Activated CD4-positive, CD25-positive, alpha-beta regulatory T cell treated with anti-CD3 and anti-CD28 coated beads, Interleukin-2, amount 50 U/mL, for 24 hours (primary cell): Measurements from ENCODE around the gene CCDC88A.
"Not testable (repeated sequence)": the region's sequence is repeated elsewhere in the genome, so short reads cannot be mapped to it uniquely, and the experiment has no call there.

ENCODE experiments used
- ATAC-seq, 2 donors: fragments of 150-1000 bp; cut with Tn5 transposase; one replicate each; pipeline ENCODE4 v1.10.0; 2021; ENCODE audit warnings: mild to moderate bottlenecking in 1 of 2, moderate library complexity in 1 of 2

Gene CCDC88A

DNA sequence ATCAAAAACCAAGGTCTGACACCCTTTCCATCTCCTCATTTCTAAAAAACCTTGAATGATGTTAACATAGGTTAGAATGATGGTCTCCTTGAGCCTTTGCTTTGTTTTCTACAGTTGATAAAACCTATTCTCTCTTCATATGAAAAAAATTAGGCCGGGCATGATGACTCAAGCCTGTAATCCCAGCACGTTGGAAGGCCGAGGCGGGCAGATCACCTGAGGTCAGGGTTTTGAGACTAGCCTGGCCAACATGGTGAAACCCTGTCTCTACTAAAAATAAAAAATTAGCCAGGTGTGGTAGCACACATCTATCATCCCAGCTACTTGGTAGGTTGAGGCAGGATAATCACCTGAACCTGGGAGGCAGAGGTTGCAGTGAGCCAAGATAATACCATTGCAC, 49.4 kb downstream of the CCDC88A start:
- ATAC-seq: no peak

DNA sequence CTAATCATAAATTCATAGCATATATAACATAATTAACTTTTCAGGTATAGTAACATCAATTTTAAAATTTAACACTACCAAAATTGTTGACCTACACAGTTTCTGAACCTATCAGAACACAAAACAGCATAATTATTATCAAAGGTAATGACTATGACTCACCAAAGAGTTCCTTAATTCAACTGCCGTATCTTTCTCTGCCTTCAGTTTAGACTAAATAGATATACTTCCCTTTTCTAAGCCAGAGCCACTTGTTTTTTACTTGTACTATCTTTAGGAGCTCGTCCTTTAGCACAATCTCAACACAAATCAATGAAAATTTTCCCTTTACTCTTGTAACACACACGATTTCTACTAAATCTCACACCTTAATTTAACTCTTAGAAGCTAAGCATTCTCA, 54.4 kb downstream of the CCDC88A start:
- no peak for ATAC-seq

GRCh38 chr2:55364189-55365055, 55.2 kb downstream of the CCDC88A start:
- no peak for ATAC-seq

- ATAC-seq: no peak
These were observed 56.0 kb downstream of the CCDC88A start for GRCh38 chr2:55363636-55364035.

DNA sequence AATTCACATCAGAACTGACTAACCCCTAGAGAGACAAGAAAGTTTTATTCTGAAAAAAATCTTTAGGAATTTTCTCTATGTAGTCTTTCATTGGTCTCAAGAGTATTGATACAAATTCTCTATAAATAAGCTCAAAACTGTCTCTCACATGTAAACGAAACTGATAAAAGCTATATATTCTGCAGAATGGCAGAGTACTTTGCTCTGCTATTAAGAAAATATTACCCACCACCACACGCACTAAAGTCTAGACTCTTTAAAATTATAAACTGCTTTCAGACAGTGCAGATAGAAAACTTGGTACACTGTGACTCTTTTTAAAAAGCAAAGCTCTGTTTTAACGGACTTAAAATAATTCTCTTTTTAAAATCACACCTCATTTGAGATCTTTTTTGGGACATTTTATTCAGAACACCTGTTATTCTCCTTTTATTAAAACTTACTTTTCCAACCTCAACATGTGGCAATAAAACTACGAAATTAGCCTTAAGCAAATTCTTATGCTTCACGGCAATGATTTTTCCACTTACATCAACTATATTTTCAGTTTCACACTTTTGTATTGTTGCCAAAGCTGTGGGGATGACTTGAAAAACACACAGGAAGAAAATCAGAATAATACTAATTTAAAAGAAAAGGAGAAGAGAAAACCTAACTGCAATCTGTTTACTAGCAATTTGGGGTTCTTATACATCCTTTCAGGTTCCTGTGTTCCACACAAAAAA, 58.0 kb downstream of the CCDC88A start:
- ATAC-seq: no peak

- no peak for ATAC-seq
These were observed 61.2 kb downstream of the CCDC88A start for GRCh38 chr2:55358451-55358850.

GRCh38 chr2:55357927-55358326, 61.7 kb downstream of the CCDC88A start:
- ATAC-seq: no peak

DNA sequence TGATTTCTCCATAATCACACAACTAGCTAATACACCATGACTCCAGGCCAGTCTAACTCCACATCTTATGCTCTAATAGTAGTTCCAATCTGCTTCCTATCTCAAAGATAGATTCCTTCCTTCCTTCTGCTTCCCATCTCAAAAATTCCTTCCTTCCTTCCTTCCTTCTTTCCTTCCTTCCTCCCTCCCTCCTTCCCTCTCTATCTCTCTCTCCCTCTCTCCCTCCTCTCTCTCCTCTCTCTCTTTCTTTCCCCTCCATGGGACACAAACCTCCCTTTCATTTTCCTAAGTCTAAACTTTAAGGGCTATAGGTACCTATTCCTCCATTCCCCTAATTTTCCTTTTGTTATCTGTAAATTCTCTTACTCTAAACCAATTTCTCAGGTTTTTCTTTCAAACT, 62.5 kb downstream of the CCDC88A start:
- ATAC-seq: no peak

DNA sequence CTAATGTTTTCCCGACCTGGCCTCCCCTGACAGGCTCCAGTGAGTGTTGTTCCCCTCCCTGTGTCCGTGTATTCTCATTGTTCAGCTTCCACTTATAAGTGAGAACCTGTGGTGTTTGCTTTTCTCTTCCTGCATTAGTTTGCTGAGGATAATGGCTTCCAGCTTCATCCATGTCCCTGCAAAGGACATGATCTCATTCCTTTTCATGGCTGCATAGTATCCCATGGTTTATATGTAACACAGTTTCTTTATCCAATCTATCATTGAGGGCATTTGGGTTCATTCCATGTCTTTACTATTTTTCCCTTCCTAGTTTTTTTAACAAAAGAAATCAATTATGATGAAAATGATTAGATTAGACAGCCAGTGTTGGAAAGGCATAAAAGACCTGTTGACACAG, 63.5 kb downstream of the CCDC88A start:
- ATAC-seq: not testable (repeated sequence)

DNA sequence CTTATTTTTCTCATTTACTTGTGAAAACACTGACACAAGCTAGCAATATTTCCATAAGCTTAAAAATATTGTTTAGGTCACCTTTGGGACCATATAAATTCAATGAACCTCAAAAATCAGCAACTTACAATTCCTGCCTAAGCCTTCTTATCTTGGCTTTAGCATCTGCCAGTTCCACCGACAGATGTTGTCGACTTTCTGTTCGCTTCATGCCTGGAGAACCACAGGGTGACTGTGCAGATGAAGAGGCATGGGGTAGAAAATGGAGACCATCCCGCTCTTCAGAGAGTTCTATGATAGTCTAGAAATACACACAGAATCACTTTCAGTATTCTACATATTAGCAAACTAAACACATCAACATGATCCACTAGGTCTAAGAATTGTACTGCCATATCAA, 64.2 kb downstream of the CCDC88A start:
- ATAC-seq: no peak

DNA sequence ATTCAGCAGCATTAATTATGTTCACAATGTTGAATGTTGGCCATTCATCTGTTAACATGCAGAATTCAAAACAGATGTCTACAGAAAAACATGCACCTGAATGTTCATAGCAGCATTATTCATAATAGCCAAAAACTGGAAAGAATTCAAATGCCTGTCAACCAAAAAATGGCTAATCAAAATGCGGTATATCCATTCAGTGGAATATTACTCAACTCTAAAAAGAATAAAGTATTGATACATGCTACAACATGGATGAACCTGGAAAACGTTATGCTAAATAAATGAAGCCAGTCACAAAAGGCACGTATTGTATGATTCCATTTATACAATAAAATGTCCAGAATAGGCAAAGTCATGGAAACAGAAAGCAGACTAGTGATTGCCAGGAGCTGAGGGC, 68.0 kb downstream of the CCDC88A start:
- no peak for ATAC-seq

DNA sequence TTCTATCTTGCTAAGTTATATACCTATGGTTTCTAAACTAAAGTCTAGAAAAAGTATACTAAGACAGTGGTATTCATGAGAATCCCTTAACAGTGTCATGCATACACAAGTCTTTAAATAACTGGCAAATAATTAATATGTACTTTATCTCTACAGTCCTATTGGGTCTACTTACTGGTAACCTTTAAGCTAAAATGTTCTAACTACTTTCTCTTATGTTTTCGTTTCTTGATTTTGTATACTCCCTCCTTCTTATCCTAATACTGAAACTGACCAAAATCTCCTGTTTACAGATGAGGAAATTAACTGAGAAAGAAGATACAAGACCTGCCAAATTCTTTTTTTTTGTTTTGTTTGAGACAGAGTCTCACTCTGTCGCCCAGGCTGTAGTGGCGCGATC, 74.6 kb downstream of the CCDC88A start:
- no peak for ATAC-seq

DNA sequence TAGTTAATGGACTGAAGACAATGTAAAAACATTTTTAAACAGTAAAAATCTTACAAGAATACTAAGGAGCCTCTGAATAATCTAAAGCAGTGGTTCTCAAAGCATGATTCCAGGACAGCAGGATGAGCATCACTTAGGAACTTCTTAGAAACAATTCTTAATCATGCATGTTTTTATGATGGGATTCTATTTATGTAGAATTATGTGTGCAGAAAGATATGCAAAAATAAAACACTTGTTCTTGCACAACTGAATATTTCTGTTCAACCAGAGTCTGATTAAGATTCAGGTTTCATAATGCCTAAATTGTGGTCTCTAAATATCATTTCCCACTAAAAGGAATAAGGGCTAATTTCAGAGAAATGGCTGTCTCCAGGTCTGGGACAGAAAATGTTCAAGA, 81.4 kb downstream of the CCDC88A start:
- no peak for ATAC-seq

- ATAC-seq: no peak
These were observed 84.9 kb downstream of the CCDC88A start for GRCh38 chr2:55334728-55335127.

DNA sequence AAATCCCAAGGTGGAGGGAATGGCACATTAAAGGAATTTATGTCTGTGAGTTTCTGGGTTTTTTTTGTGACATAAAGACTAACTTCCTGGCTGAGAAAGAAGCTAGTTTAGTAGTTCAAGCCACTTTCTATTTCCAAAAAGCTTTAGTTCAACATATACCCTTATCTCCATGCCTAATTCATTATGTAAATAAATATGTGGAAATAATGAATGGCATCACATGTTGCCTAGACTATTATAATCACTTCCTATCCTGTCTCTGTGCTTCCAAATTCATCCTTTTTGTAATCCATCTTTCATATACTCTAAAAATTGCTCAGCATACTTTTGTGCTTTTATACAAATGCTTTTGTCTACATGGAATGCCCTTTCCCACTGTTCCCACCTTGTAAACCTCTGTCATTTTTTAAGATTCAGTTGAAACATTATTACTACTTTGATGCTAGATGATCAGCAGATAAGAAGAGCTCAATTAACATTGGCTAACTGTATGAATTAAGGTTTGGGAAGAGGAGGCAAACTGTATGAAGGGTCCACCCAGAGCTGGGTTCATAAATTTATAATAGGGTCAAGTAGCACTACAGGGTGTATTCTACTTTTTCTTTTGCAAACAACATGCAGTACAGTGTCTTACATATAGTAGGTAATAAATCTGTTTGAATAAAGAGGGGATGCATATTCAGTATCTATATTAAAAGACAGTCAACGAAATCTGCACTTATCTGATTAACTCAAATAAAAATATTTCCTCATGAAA, 88.9 kb downstream of the CCDC88A start:
- no peak for ATAC-seq

- no peak for ATAC-seq
These were observed 92.0 kb downstream of the CCDC88A start for GRCh38 chr2:55327470-55328230.

DNA sequence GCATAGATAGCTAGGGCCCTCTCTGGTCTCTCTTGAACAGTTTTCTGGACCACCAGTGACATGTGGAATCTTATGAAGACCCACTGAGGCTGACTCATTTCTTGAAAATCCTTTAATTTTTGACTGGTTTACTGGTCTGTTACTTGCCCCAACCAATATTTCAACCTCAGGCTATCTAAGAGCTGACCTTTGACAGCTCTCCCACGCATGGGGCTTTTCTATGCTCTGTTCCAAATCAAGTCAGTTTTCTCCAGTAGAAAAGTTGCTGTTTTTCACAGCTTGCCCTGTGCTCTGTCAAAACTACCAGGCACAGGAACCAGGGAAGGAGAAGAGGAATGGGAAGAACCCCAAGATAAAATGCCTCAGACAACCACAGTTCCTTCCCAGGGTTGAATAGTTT, 104.7 kb downstream of the CCDC88A start:
- ATAC-seq: no peak

- peak; percentile 96 to 97 for ATAC-seq
These were observed 108.2 kb downstream of the CCDC88A start for GRCh38 chr2:55311444-55311870.

DNA sequence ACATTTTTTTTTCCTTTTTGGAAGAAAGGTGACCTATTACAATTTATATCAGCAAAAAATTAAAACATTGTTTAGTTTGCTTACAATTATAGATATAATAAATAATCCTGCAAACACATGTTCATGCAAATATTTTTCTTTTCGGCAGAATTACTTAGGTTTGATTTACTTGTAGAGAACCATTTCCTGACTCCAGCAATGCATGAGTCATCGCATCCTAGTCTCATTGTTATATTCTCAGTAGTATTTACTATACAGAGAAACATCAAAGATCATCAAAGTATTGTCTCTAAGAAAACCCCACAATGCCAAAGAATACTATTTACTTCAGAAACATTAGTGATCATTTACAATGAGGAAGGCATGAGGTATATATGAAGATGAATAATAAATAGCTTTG, 110.2 kb downstream of the CCDC88A start:
- no peak for ATAC-seq

DNA sequence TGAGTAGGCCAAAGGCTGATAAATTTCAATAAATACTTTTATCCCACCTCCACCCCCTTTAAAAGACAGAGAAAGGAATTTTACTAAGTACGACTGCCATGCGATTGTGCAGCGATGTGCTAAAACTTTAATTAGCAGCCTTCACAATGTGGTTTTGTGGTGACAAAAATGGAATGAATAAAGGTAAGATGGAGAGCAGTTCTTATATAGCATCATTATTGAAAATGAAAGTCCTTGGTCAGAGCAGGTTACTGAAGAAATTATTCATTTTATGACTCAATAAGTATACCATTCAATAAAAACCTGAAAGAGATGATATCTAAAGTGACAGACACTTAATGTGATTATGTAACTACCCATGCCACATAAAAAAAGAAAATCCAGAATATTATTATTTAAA, 117.4 kb downstream of the CCDC88A start:
- ATAC-seq: peak; percentile 97 to 99

DNA sequence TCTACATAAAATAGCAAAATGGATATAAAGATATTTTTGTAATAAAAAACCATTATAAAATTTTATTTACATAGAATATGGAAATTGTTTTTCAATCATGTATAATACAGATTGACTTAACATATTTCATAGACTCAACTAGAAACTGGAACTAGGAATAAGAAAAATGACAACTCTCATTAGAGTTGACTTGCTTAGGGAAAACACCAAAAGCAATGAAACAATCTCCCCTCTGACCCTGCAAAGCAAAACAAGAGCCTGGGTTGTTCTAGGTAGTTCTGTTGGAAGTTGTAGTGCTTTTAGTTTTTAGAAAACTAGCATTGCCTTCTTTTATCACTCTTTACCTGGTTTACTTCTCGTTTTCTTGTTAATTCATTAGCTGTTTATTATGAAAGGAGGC, 118.4 kb downstream of the CCDC88A start:
- ATAC-seq: no peak

- no peak for ATAC-seq
These were observed 123.3 kb downstream of the CCDC88A start for GRCh38 chr2:55296393-55296792.

DNA sequence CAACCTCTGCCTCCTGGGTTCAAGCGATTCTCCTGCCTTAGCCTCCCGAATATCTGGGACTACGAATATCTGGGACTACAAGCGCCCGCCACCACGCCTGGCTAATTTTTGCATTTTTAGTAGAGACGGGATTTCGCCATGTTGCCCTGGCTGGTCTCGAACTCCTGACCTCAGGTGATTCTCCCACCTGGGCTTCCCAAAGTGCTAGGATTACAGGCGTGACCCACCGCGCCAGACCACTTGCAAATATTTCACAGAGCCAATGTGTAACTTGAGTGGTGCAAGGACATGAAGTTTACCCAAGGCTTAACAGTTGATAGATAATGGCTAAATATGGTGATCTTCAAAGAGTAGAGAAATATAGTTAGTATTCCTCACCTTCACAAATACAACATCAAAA, 136.6 kb downstream of the CCDC88A start:
- no peak for ATAC-seq
